ENCODE results near the gene CRYGN. TPM values are rescaled to one million over a fixed set of nuclear protein-coding genes. Genes with fewer than 3 reads are reported as not detected.

The CRYGN gene, protein sequence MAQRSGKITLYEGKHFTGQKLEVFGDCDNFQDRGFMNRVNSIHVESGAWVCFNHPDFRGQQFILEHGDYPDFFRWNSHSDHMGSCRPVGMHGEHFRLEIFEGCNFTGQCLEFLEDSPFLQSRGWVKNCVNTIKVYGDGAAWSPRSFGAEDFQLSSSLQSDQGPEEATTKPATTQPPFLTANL
- total RNA-seq, result not detected

DNA sequence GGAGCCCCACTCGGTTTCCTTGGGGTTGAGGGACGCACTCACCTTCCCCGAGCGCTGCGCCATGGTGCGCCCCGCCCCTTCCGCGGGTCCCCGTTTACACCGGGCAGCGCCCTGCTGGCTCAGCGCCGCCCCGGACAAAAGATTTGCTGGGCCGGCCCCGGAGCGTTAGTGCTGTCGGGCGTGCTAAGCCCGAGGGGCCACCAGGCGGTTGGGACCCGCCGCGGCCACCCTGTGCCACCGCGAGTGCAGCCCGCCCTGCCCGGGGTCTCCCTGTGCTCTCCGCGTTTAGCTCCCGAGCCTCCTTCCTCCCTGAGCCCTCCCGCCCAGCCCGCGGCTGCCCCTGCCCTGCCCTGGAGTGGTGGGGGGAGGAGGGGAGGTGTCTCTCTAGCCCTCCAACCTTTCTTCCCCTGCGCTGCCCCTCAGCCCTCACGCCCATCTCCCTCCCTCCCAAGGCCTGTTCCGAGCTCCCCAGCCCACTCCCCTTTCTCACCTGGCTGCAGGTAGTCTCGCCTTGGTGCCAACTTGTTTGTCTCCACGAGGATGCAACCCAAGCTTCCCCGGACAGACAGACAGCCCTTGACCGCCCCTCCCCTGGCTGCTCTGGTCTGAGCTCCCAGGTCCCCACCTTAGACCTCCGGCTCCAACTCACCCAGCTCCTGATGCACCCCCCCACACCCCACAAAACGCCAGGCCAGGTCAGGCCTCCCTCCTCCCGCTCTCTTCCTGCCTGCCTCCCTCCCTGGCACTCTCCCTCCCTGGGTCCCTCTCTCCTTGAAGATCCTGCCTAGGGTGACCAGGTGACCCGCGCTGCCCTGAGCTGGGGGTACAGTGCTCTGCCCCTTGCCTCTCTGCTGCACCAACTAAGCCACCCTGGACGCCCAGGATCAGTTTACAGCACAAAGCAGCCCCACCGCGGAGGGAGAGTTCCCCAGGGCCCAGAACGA lies at the start of gene CRYGN:
CRYGN (minus strand) TSS at position 287 of the 944 bp plus-strand sequence; CDS start at position 63, 224 bp downstream.
- Histone ChIP-seq H3K4me1 (peaks cover 51% of the 10 kb centered on the region), H3K36me3 (no peaks in the 10 kb centered on the region), H3K4me3 (peak within 1 kb of the TSS; percentile 20 to 45), H3K27ac (peak within 1 kb of the TSS; percentile 88), H3K9me3 (no peaks in the 10 kb centered on the region), H3K27me3 (no peaks in the 10 kb centered on the region)
- TF ChIP-seq POLR2A (IDR thresholded peaks at IDR 0.05) (no peak), POLR2AphosphoS5 (IDR thresholded peaks at IDR 0.05; ENCODE audit: insufficient read depth in 1 of 2, low read depth in 1 of 2) (no peak), CTCF (IDR thresholded peaks at IDR 0.05) (no peak)
- intact Hi-C loops (cut with DNase I), result no loop called here
- no peak for DNase-seq (ENCODE audit: extremely low spot score in 2 of 2)

DNA sequence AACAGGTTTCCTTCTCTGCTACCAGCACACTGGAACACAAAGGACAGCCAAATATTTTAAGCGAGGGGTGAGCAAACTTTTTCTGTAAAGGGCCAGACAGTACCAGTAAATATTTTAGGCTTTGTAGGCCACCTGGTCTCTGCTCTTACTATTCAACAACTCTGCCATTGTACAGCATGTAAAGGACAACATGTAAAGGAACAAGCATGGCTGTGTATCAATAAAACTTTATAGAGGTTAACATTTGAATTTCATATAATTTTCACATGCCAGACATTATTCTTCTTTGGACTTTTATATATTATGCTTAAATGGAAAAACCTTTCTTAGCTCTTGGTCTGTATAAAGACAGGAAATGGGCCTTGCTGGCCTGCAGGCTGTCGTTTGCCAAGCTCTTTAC lies 49.6 kb upstream of the CRYGN start:
- H3K4me3 ChIP-seq, result no peak overlapping the region
- H3K27ac ChIP-seq, result no peak overlapping the region
- H3K4me1 ChIP-seq, result peaks cover 13% of the 10 kb centered on the region
- DNase-seq (ENCODE audit: extremely low spot score in 2 of 2), result no peak
- TF ChIP-seq POLR2A (IDR thresholded peaks at IDR 0.05) (no peak), CTCF (IDR thresholded peaks at IDR 0.05) (no peak), POLR2AphosphoS5 (IDR thresholded peaks at IDR 0.05; ENCODE audit: insufficient read depth in 1 of 2, low read depth in 1 of 2) (no peak)
- H3K27me3 ChIP-seq, result no peaks in the 10 kb centered on the region
- intact Hi-C loops (cut with DNase I), result no loop called here
- H3K36me3 ChIP-seq, result peaks cover 0 to 44% of the 10 kb centered on the region in 2 donors
- no peaks in the 10 kb centered on the region for H3K9me3 ChIP-seq

DNA sequence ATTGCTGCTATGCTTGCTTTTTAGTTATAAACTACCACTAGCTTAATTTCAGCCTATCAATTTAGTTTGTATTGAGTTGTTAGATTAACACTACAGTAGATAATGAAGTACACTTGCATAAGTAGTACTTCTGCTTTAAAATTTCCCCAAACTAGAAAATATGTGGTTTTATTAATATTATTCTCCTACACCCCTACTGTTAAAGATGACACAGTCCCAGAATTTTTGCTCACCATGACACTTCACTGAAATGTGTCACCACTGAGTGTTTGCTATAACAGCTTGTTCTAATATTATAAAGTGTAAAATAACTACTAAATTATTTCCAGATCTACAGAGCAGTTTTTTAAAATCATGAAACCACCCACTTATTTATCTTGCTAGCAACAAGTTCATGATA lies 48.2 kb upstream of the CRYGN start:
- DNase-seq (ENCODE audit: extremely low spot score in 2 of 2), result no peak
- Histone ChIP-seq H3K27ac (no peak overlapping the region), H3K4me3 (no peak overlapping the region), H3K36me3 (peaks cover 0 to 58% of the 10 kb centered on the region in 2 donors), H3K4me1 (peaks cover 18% of the 10 kb centered on the region), H3K9me3 (no peaks in the 10 kb centered on the region), H3K27me3 (no peaks in the 10 kb centered on the region)
- intact Hi-C loops (cut with DNase I), result no loop called here
- TF ChIP-seq CTCF (IDR thresholded peaks at IDR 0.05), result no peak
- no peak for TF ChIP-seq POLR2AphosphoS5 (IDR thresholded peaks at IDR 0.05; ENCODE audit: insufficient read depth in 1 of 2, low read depth in 1 of 2)
- TF ChIP-seq POLR2A (IDR thresholded peaks at IDR 0.05), result no peak

DNA sequence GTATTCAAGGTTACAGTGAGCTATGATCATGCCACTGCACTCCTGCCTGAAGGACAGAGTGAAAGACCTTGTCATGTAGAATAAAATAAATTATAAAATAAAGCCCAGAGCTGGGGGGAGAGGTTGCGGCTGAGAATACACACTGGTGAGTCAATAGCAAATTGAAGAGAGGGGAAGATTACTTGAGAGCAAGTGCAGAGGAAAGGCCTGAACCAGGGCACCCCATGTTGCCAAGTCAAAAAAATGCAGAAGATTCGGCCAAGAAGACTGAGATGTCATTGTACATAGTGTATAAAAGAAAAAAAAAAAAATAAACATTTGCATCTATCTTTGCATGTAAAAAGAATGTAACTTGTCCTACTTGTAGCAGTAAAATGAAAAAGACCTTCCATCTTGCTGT lies 47.3 kb upstream of the CRYGN start:
- peaks cover 20% of the 10 kb centered on the region for H3K4me1 ChIP-seq
- peaks cover 0 to 62% of the 10 kb centered on the region in 2 donors for H3K36me3 ChIP-seq

More for the DNA sequence above, 47.3 kb upstream of the CRYGN start:
- no peak for DNase-seq (ENCODE audit: extremely low spot score in 2 of 2)
- TF ChIP-seq POLR2A (IDR thresholded peaks at IDR 0.05) (no peak), CTCF (IDR thresholded peaks at IDR 0.05) (no peak), POLR2AphosphoS5 (IDR thresholded peaks at IDR 0.05; ENCODE audit: insufficient read depth in 1 of 2, low read depth in 1 of 2) (no peak)
- Histone ChIP-seq H3K9me3 (no peaks in the 10 kb centered on the region), H3K27me3 (no peaks in the 10 kb centered on the region), H3K4me3 (no peak overlapping the region), H3K27ac (no peak overlapping the region)
- intact Hi-C loops (cut with DNase I), result no loop called here
